ENCODE data around the gene ABCB6. TPM values are rescaled to one million over a fixed set of nuclear protein-coding genes. Genes with fewer than 3 reads are reported as not detected.
"Not testable (repeated sequence)": the region's sequence is repeated elsewhere in the genome, so short reads cannot be mapped to it uniquely, and the experiment has no call there.

ABCB6 gene
- polyA plus RNA-seq (ENCODE audit: insufficient read length), result 42.6 TPM
- long read RNA-seq, donor 1, transcript ABCB6-201 (19 exons, 3,045 nt), result major isoform, 6 of 14 reads
- long read RNA-seq, donor 1, partial matches to known transcripts, result 5 of 14 reads
- long read RNA-seq, donor 1, other reads (novel, unspliced or antisense), result 0 of 14 reads
- long read RNA-seq, donor 2, partial matches to known transcripts, result 0 of 7 reads
- long read RNA-seq, donor 2, other reads (novel, unspliced or antisense), result 0 of 7 reads
- long read RNA-seq, donor 3, partial matches to known transcripts, result 0 of 3 reads
- long read RNA-seq, donor 3, other reads (novel, unspliced or antisense), result 0 of 3 reads
- long read RNA-seq, donor 4, result 0 reads
- long read RNA-seq, donor 5, partial matches to known transcripts, result 0 of 5 reads
- long read RNA-seq, donor 5, other reads (novel, unspliced or antisense), result 0 of 5 reads
- long read RNA-seq, donor 6, partial matches to known transcripts, result 0 of 3 reads
- long read RNA-seq, donor 6, other reads (novel, unspliced or antisense), result 0 of 3 reads
- long read RNA-seq, donor 7, transcript ABCB6-201 (19 exons, 3,045 nt), result major isoform, 5 of 7 reads
- long read RNA-seq, donor 7, partial matches to known transcripts, result 0 of 7 reads
- long read RNA-seq, donor 7, other reads (novel, unspliced or antisense), result 0 of 7 reads
- long read RNA-seq, donor 8, partial matches to known transcripts, result 0 of 5 reads
- long read RNA-seq, donor 8, other reads (novel, unspliced or antisense), result 0 of 5 reads

- peak; percentile 95 for DNase-seq
Observed at GRCh38 chr2:219218732-219219701, at the start of gene ABCB6. TSS of gene ABCB6 (minus strand) at chr2:219218958. CDS start at chr2:219218673, 285 bp downstream.

- DNase-seq, result no peak
Observed at GRCh38 chr2:219268294-219268693, 49.5 kb upstream of the ABCB6 start.

- DNase-seq, result no peak
Observed at GRCh38 chr2:219266886-219267285, 48.1 kb upstream of the ABCB6 start.

GRCh38 chr2:219266232-219266631 lies 47.5 kb upstream of the ABCB6 start:
- DNase-seq, result no peak

GRCh38 chr2:219261024-219261855 lies 42.5 kb upstream of the ABCB6 start:
- no peak for DNase-seq

- DNase-seq, result not testable (repeated sequence)
Observed at GRCh38 chr2:219258942-219259341, 40.2 kb upstream of the ABCB6 start.

- DNase-seq, result no peak
Observed at GRCh38 chr2:219254590-219255201, 35.9 kb upstream of the ABCB6 start.

- no peak for DNase-seq
Observed at GRCh38 chr2:219253753-219254589, 35.2 kb upstream of the ABCB6 start, which contains the start of gene TUBA4A. TSS of gene TUBA4A (minus strand) at chr2:219253918. CDS start at chr2:219253858, 60 bp downstream.

GRCh38 chr2:219252900-219253752 lies 34.4 kb upstream of the ABCB6 start, which contains the start of gene TUBA4B:
TSS of gene TUBA4B (plus strand) at chr2:219253243. CDS start at chr2:219253408, 165 bp downstream.
- DNase-seq, result no peak

GRCh38 chr2:219252570-219252899 lies 33.8 kb upstream of the ABCB6 start:
- no peak for DNase-seq

- no peak for DNase-seq
Observed at GRCh38 chr2:219252084-219252483, 33.3 kb upstream of the ABCB6 start.

GRCh38 chr2:219251656-219252055 lies 32.9 kb upstream of the ABCB6 start:
- no peak for DNase-seq

GRCh38 chr2:219250049-219250781 lies 31.5 kb upstream of the ABCB6 start:
- DNase-seq, result no peak

GRCh38 chr2:219249203-219249980 lies 30.6 kb upstream of the ABCB6 start:
- peak; percentile 63 for DNase-seq

GRCh38 chr2:219248845-219249202 lies 30.1 kb upstream of the ABCB6 start:
- no peak for DNase-seq

GRCh38 chr2:219247678-219248642 lies 29.2 kb upstream of the ABCB6 start:
- no peak for DNase-seq

Measured in left kidney (tissue), 8 donors.